Karpas-422 (cell line): ENCODE data around the gene APOBR. TPM values are rescaled to one million over a fixed set of nuclear protein-coding genes. Genes with fewer than 3 reads are reported as not detected.

Experiments
- DNase-seq: peaks from one replicate; pipeline ENCODE4 v3.0.0-alpha.2; 2015
- H2AFZ ChIP-seq: fragments of 200-600 bp; sonication (generic); 2 replicates; pipeline ENCODE4 v1.6.1; 2014; ENCODE audit warnings: antibody characterized with exemption, low read length, mixed read lengths
- H3K27ac ChIP-seq: fragments of 200-600 bp; sonication (generic); 2 replicates; pipeline ENCODE4 v1.5.1; 2014; ENCODE audit warnings: mild to moderate bottlenecking, low read length, moderate library complexity
- H3K27me3 ChIP-seq: fragments of 200-600 bp; sonication (generic); 2 replicates; pipeline ENCODE4 v1.6.1; 2014; ENCODE audit warnings: low read length, mixed read lengths
- H3K36me3 ChIP-seq: fragments of 200-600 bp; sonication (generic); 2 replicates; pipeline ENCODE4 v1.6.1; 2014; ENCODE audit warnings: low read length, mixed read lengths; ENCODE audit not compliant: insufficient read depth
- H3K4me1 ChIP-seq: fragments of 200-600 bp; sonication (generic); 2 replicates; pipeline ENCODE4 v1.6.1; 2014; ENCODE audit warnings: mild to moderate bottlenecking, low read length, mixed read lengths
- H3K4me2 ChIP-seq: fragments of 200-600 bp; sonication (generic); 2 replicates; pipeline ENCODE4 v1.6.1; 2014; ENCODE audit warnings: low read length, low read depth, mild to moderate bottlenecking; ENCODE audit not compliant: poor library complexity, severe bottlenecking
- H3K4me3 ChIP-seq: fragments of 200-600 bp; sonication (generic); 2 replicates; pipeline ENCODE4 v1.5.1; 2014; ENCODE audit warnings: mild to moderate bottlenecking, antibody characterized with exemption, low read length, mixed read lengths
- H3K79me2 ChIP-seq: fragments of 200-600 bp; sonication (generic); 2 replicates; pipeline ENCODE4 v1.6.1; 2014; ENCODE audit warnings: mild to moderate bottlenecking, low read length, mixed read lengths
- H3K9ac ChIP-seq: fragments of 200-600 bp; sonication (generic); 2 replicates; pipeline ENCODE4 v1.6.0; 2014; ENCODE audit warnings: low read length
- H3K9me2 ChIP-seq: fragments of 200-600 bp; sonication (generic), shearing (Covaris generic); replicated peaks from 2 replicates; pipeline ENCODE4 v1.6.0; 2014; ENCODE audit warnings: mild to moderate bottlenecking, low read length, moderate library complexity; ENCODE audit not compliant: insufficient read depth
- H3K9me3 ChIP-seq: fragments of 300-700, 200-600 bp; sonication (generic); 2 replicates; pipeline ENCODE4 v1.6.1; 2014; ENCODE audit warnings: low read length, mixed read lengths
- H4K20me1 ChIP-seq: fragments of 200-600 bp; sonication (generic); 2 replicates; pipeline ENCODE4 v1.6.1; 2014; ENCODE audit warnings: mild to moderate bottlenecking, antibody characterized with exemption, low read length, low read depth; ENCODE audit not compliant: insufficient read depth
- total RNA-seq: library from RNA; depleted of rRNA; stranded (reverse); fragments of >200 nt; shearing (Covaris generic); gene quantifications from 2 replicates; pipeline ENCODE4 v1.2.3, GENCODE V29; 2014; ENCODE audit warnings: low replicate concordance

The APOBR gene
- total RNA-seq, 1 experiment from 2014 or later: 0.41 TPM

GRCh38 chr16:28501258-28502232 lies 7.1 kb downstream of the APOBR start:
- no peaks in the 10 kb centered on the region for H3K9me2 ChIP-seq
- H2AFZ ChIP-seq: no peak overlapping the region
- H3K4me1 ChIP-seq: no peaks in the 10 kb centered on the region
- H3K36me3 ChIP-seq: no peaks in the 10 kb centered on the region
- H3K27me3 ChIP-seq: no peaks in the 10 kb centered on the region
- no peaks in the 10 kb centered on the region for H3K9me3 ChIP-seq
- H4K20me1 ChIP-seq: no peaks in the 10 kb centered on the region
- H3K4me2 ChIP-seq: no peak overlapping the region
- H3K27ac ChIP-seq: no peak overlapping the region
- DNase-seq: no peak
- H3K79me2 ChIP-seq: no peaks in the 10 kb centered on the region
- H3K9ac ChIP-seq: no peak overlapping the region
- H3K4me3 ChIP-seq: no peak overlapping the region

- Histone ChIP-seq H3K4me1 (no peaks in the 10 kb centered on the region), H3K9me2 (no peaks in the 10 kb centered on the region), H3K9ac (no peak overlapping the region)
Measured at GRCh38 chr16:28502290-28502689, 7.8 kb downstream of the APOBR start.

GRCh38 chr16:28503470-28504259 lies 9.2 kb downstream of the APOBR start:
- no peak overlapping the region for H3K4me3 ChIP-seq
- no peaks in the 10 kb centered on the region for H3K36me3 ChIP-seq
- H2AFZ ChIP-seq: no peak overlapping the region
- no peak overlapping the region for H3K27ac ChIP-seq
- H3K9ac ChIP-seq: no peak overlapping the region
- H3K9me3 ChIP-seq: no peaks in the 10 kb centered on the region
- H3K9me2 ChIP-seq: no peaks in the 10 kb centered on the region
- no peaks in the 10 kb centered on the region for H4K20me1 ChIP-seq
- H3K4me2 ChIP-seq: no peak overlapping the region
- peaks cover 9% of the 10 kb centered on the region for H3K4me1 ChIP-seq
- H3K27me3 ChIP-seq: no peaks in the 10 kb centered on the region
- H3K79me2 ChIP-seq: no peaks in the 10 kb centered on the region
- no peak for DNase-seq

More at GRCh38 chr16:28502290-28502689, 7.8 kb downstream of the APOBR start:
- Histone ChIP-seq H3K79me2 (no peaks in the 10 kb centered on the region), H3K27me3 (no peaks in the 10 kb centered on the region), H3K9me3 (no peaks in the 10 kb centered on the region), H3K4me2 (no peak overlapping the region), H3K4me3 (no peak overlapping the region), H2AFZ (no peak overlapping the region), H4K20me1 (no peaks in the 10 kb centered on the region), H3K27ac (no peak overlapping the region), H3K36me3 (no peaks in the 10 kb centered on the region)
- no peak for DNase-seq

- Histone ChIP-seq H3K27ac (no peak overlapping the region), H3K4me2 (no peak overlapping the region), H3K36me3 (no peaks in the 10 kb centered on the region), H3K9me2 (no peaks in the 10 kb centered on the region), H3K9me3 (no peaks in the 10 kb centered on the region), H3K79me2 (no peaks in the 10 kb centered on the region), H2AFZ (no peak overlapping the region), H3K4me1 (peaks cover 9% of the 10 kb centered on the region), H3K4me3 (no peak overlapping the region), H3K27me3 (no peaks in the 10 kb centered on the region), H4K20me1 (no peaks in the 10 kb centered on the region), H3K9ac (no peak overlapping the region)
- DNase-seq: no peak
Measured at GRCh38 chr16:28504707-28505404, 10.4 kb downstream of the APOBR start.

GRCh38 chr16:28505489-28506137 lies 11.2 kb downstream of the APOBR start:
- Histone ChIP-seq H3K27me3 (no peaks in the 10 kb centered on the region), H3K9me2 (no peaks in the 10 kb centered on the region), H3K4me1 (peaks cover 9% of the 10 kb centered on the region), H3K9ac (no peak overlapping the region), H3K36me3 (no peaks in the 10 kb centered on the region), H3K79me2 (no peaks in the 10 kb centered on the region), H3K9me3 (no peaks in the 10 kb centered on the region), H2AFZ (no peak overlapping the region), H3K4me3 (no peak overlapping the region), H4K20me1 (no peaks in the 10 kb centered on the region), H3K27ac (no peak overlapping the region), H3K4me2 (no peak overlapping the region)
- DNase-seq: no peak

- Histone ChIP-seq H3K9ac (no peak overlapping the region), H2AFZ (no peak overlapping the region), H3K9me3 (no peaks in the 10 kb centered on the region), H3K9me2 (no peaks in the 10 kb centered on the region), H3K27ac (no peak overlapping the region), H3K4me1 (peaks cover 9% of the 10 kb centered on the region), H3K4me2 (no peak overlapping the region), H3K79me2 (no peaks in the 10 kb centered on the region), H3K4me3 (no peak overlapping the region), H3K27me3 (no peaks in the 10 kb centered on the region), H3K36me3 (no peaks in the 10 kb centered on the region), H4K20me1 (no peaks in the 10 kb centered on the region)
- DNase-seq: no peak
Measured at GRCh38 chr16:28511031-28511430, 16.6 kb downstream of the APOBR start.

GRCh38 chr16:28511801-28512789 lies 17.7 kb downstream of the APOBR start:
- no peaks in the 10 kb centered on the region for H3K36me3 ChIP-seq
- H3K4me2 ChIP-seq: no peak overlapping the region
- no peak overlapping the region for H3K4me3 ChIP-seq
- no peaks in the 10 kb centered on the region for H3K9me2 ChIP-seq
- no peak overlapping the region for H3K9ac ChIP-seq
- H3K27me3 ChIP-seq: no peaks in the 10 kb centered on the region
- no peak for DNase-seq
- H3K79me2 ChIP-seq: no peaks in the 10 kb centered on the region
- no peaks in the 10 kb centered on the region for H4K20me1 ChIP-seq
- H3K27ac ChIP-seq: no peak overlapping the region
- peaks cover 9% of the 10 kb centered on the region for H3K4me1 ChIP-seq
- H3K9me3 ChIP-seq: no peaks in the 10 kb centered on the region
- no peak overlapping the region for H2AFZ ChIP-seq
